Omental fat pad (tissue), 4 donors: ENCODE measurements around the gene CHRNB2. TPM values are rescaled to one million over a fixed set of nuclear protein-coding genes. Genes with fewer than 3 reads are reported as not detected.
A peak's percentile ranks its signal among the peaks of the same experiment; 100 is the strongest.

Experiments
- ATAC-seq: fragments of 150-250 bp; one replicate; pipeline ENCODE4 v1.9.1; 2016; ENCODE audit warnings: mild to moderate bottlenecking, moderate library complexity; ENCODE audit not compliant: low FRiP score
- DNase-seq: peaks from one replicate; pipeline ENCODE4 v3.0.0-alpha.2; 2019; ENCODE audit warnings: low spot score
- CTCF ChIP-seq, 3 donors: fragments of 450-650 bp; IDR thresholded peaks; one replicate each; pipeline ENCODE4 v1.5.1; 2016 to 2017; ENCODE audit warnings: antibody characterized with exemption in 3 of 3, mild to moderate bottlenecking in 3 of 3, moderate library complexity in 2 of 3
- total RNA-seq, 4 donors: library from RNA; depleted of rRNA; stranded (reverse); fragments of >200 nt; gene quantifications; one replicate each; pipeline ENCODE4 v1.1.0, GENCODE V29; 2016

The CHRNB2 gene
- total RNA-seq, 4 donors from 2014 or later, result 0.09 to 0.50 (median 0.12) TPM; not detected in 1

GRCh38 chr1:154546264-154547063 lies 21.1 kb upstream of the CHRNB2 start:
- peak in 1 of 3 donors; percentile 16 for TF ChIP-seq CTCF (IDR thresholded peaks at IDR 0.05)
- DNase-seq (no peak), ATAC-seq (peak; percentile 62)

- TF ChIP-seq CTCF (IDR thresholded peaks at IDR 0.05), result no peak
- no peak for DNase-seq
- no peak for ATAC-seq
Observed at GRCh38 chr1:154547105-154547732, 20.4 kb upstream of the CHRNB2 start.

GRCh38 chr1:154548028-154548427 lies 19.6 kb upstream of the CHRNB2 start:
- TF ChIP-seq CTCF (IDR thresholded peaks at IDR 0.05), result no peak
- ATAC-seq (no peak), DNase-seq (no peak)

- TF ChIP-seq CTCF (IDR thresholded peaks at IDR 0.05), result no peak
- DNase-seq (no peak), ATAC-seq (no peak)
Observed at GRCh38 chr1:154549202-154549770, 18.3 kb upstream of the CHRNB2 start.

GRCh38 chr1:154550070-154550469 lies 17.5 kb upstream of the CHRNB2 start:
- no peak for TF ChIP-seq CTCF (IDR thresholded peaks at IDR 0.05)
- DNase-seq, result no peak
- no peak for ATAC-seq

GRCh38 chr1:154550657-154551056 lies 16.9 kb upstream of the CHRNB2 start:
- DNase-seq (no peak), ATAC-seq (no peak)
- TF ChIP-seq CTCF (IDR thresholded peaks at IDR 0.05), result no peak
